ENCODE data around the gene FN3K. TPM values are rescaled to one million over a fixed set of nuclear protein-coding genes. Genes with fewer than 3 reads are reported as not detected.

Gene FN3K
- total and polyA plus RNA-seq, 2 of the 13 experiments (the other 11 are each of a cell fraction or from before 2014, with no cell fraction given) = 3.5 to 12.2 TPM

GRCh38 chr17:82737967-82738877 lies 2.8 kb downstream of the FN3K start (continued):
- TF ChIP-seq, protein P1, sequence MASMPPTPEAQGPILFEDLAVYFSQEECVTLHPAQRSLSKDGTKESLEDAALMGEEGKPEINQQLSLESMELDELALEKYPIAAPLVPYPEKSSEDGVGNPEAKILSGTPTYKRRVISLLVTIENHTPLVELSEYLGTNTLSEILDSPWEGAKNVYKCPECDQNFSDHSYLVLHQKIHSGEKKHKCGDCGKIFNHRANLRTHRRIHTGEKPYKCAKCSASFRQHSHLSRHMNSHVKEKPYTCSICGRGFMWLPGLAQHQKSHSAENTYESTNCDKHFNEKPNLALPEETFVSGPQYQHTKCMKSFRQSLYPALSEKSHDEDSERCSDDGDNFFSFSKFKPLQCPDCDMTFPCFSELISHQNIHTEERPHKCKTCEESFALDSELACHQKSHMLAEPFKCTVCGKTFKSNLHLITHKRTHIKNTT (CRISPR knock-in tag; IDR thresholded peaks at IDR 0.05) = no peak
- TF ChIP-seq ZNF652 (CRISPR knock-in tag; IDR thresholded peaks at IDR 0.05; ENCODE audit: borderline replicate concordance, low read depth) (peak; percentile 79), RFXAP (CRISPR knock-in tag; IDR thresholded peaks at IDR 0.05; ENCODE audit: borderline replicate concordance) (peak; percentile 97), MXI1 (IDR thresholded peaks at IDR 0.05; ENCODE audit: borderline replicate concordance, low read depth, low read length) (peak; percentile 99), AKNA (CRISPR knock-in tag; IDR thresholded peaks at IDR 0.05; ENCODE audit: borderline replicate concordance) (peak; percentile 95), ATF7-NPFF (CRISPR knock-in tag; IDR thresholded peaks at IDR 0.05; ENCODE audit: low read depth) (peak; percentile 99), SIN3B (IDR thresholded peaks at IDR 0.05; ENCODE audit: low read length) (no peak), ZNF563 (CRISPR knock-in tag; IDR thresholded peaks at IDR 0.05) (peak; percentile 99), SYNCRIP (IDR thresholded peaks at IDR 0.05; ENCODE audit: insufficient read depth, low read depth, low read length) (no peak), SATB2 (CRISPR knock-in tag; IDR thresholded peaks at IDR 0.05) (peak; percentile 97), ZNF331 (CRISPR knock-in tag; IDR thresholded peaks at IDR 0.05) (peak; percentile 99), TBP (CRISPR knock-in tag; IDR thresholded peaks at IDR 0.05) (no peak), ZNF574 (CRISPR knock-in tag; IDR thresholded peaks at IDR 0.05) (peak; percentile 96), ZSCAN25 (CRISPR knock-in tag; IDR thresholded peaks at IDR 0.05) (peak; percentile 95), EEA1 (CRISPR knock-in tag; IDR thresholded peaks at IDR 0.05; ENCODE audit: borderline replicate concordance) (peak; percentile 85; the same call in 1 of the 2 replicates), SALL2 (CRISPR knock-in tag; IDR thresholded peaks at IDR 0.05) (peak; percentile 99)
- TF ChIP-seq, protein P2, sequence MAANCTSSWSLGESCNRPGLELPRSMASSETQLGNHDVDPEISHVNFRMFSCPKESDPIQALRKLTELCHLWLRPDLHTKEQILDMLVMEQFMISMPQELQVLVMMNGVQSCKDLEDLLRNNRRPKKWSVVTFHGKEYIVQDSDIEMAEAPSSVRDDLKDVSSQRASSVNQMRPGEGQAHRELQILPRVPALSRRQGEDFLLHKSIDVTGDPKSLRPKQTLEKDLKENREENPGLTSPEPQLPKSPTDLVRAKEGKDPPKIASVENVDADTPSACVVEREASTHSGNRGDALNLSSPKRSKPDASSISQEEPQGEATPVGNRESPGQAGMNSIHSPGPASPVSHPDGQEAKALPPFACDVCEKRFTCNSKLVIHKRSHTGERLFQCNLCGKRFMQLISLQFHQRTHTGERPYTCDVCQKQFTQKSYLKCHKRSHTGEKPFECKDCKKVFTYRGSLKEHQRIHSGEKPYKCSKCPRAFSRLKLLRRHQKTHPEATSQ (CRISPR knock-in tag; IDR thresholded peaks at IDR 0.05; ENCODE audit: borderline replicate concordance) = peak; percentile 95
